Esophagus squamous epithelium (tissue), 5 donors: Measurements from ENCODE around the gene CACUL1. TPM values are rescaled to one million over a fixed set of nuclear protein-coding genes. Genes with fewer than 3 reads are reported as not detected.
"Not testable (repeated sequence)": the region's sequence is repeated elsewhere in the genome, so short reads cannot be mapped to it uniquely, and the experiment has no call there.

Experiments used
- DNase-seq: peaks from one replicate; lab custom pipeline; 2025; lab: John Stamatoyannopoulos, UW
- H3K27ac ChIP-seq, 4 donors: fragments of 200-600 bp; sonication (generic); one replicate each; pipeline ENCODE4 v1.5.1; 2016 to 2019; ENCODE audit warnings: mild to moderate bottlenecking in 1 of 4
- H3K27me3 ChIP-seq, 4 donors: fragments of 200-600 bp; sonication (generic); 1 replicate in 3 of 4; 2 replicates in 1 of 4; pipeline versions ENCODE4 v1.5.1 to v1.6.0; 2017 to 2021; ENCODE audit warnings: antibody characterized with exemption in 1 of 4
- H3K36me3 ChIP-seq, 3 donors: fragments of 200-600 bp; sonication (generic); one replicate each; pipeline ENCODE4 v1.5.1; 2016 to 2019
- H3K4me1 ChIP-seq, 3 donors: fragments of 200-600 bp; sonication (generic); one replicate each; pipeline ENCODE4 v1.5.1; 2017 to 2019
- H3K4me3 ChIP-seq, 4 donors: fragments of 200-600 bp; sonication (generic); 1 replicate in 3 of 4; 2 replicates in 1 of 4; pipeline ENCODE4 v1.5.1; 2016 to 2019; ENCODE audit warnings: mild to moderate bottlenecking in 2 of 4, moderate library complexity in 1 of 4
- H3K9me3 ChIP-seq, 3 donors: fragments of 200-600 bp; sonication (generic); one replicate each; pipeline ENCODE4 v1.5.1; 2016 to 2019
- POLR2A ChIP-seq, 4 donors: fragments of 450-650 bp; IDR thresholded peaks; one replicate each; pipeline ENCODE4 v1.6.1; 2017; ENCODE audit warnings: antibody characterized with exemption in 4 of 4, mild to moderate bottlenecking in 4 of 4, moderate library complexity in 3 of 4
- WGBS, 2 donors: methylation state at CpG; one replicate each; pipeline ENCODE4 v1.1.5; 2018; 5-methylcytosine and 5-hydroxymethylcytosine counted together
- intact Hi-C: fragments of 100-400 bp; cut with DNase I; formaldehyde crosslinking; loops from one replicate; pipeline ENCODE4 v1.15.0; 2022
- total RNA-seq, 4 donors: library from RNA; depleted of rRNA; stranded (reverse); fragments of >200 nt; gene quantifications; one replicate each; pipeline ENCODE4 v1.1.0, GENCODE V29; 2016
- TF ChIP-seq, protein P1 (sequence below), 6 experiments: fragments of 450-650 bp in 4 of 6; fragments of 200-600 bp in 2 of 6; sonication (generic) in 2 of 6; IDR thresholded peaks; one replicate each; pipeline ENCODE4 v1.5.1; 2016 to 2019; ENCODE audit warnings: antibody characterized with exemption in 6 of 6, mild to moderate bottlenecking in 4 of 6, moderate library complexity in 4 of 6
- donor health status: DM: yes; HTN: yes; CAD: no.

The CACUL1 gene
- total RNA-seq, 4 donors from 2014 or later: 23.7 to 36.6 (median 31.4) TPM

DNA sequence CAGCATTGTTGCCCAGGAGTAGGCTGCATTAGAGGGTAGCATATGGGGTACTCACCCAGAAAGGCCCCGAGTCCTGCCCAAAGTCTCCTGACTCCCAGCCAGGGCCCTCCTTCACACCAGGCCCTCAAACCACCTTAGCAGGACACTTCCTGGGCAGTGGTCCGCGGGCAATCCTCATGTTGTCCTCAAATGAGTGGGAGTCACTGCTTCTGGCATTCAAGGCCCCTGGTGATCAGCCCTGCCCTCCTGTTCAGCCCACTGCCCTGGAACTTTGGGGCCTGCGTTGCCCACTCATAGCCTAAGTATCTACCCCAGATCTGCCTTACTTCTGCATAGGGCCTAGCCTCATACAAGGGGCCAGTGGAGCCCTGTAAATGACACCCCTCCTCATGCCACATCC is 88.4 kb downstream of the CACUL1 start:
- Histone ChIP-seq H3K36me3 (no peaks in the 10 kb centered on the region), H3K9me3 (no peaks in the 10 kb centered on the region), H3K27me3 (peaks cover 0 to 10% (median 0%) of the 10 kb centered on the region in 4 donors), H3K27ac (no peak overlapping the region), H3K4me3 (no peak overlapping the region), H3K4me1 (peaks cover 0 to 26% (median 3%) of the 10 kb centered on the region in 3 donors)
- 80 to 93% methylated on average over 1 to 3 of the region's 4 CpGs for WGBS, 2 donors
- no peak for DNase-seq
- TF ChIP-seq POLR2A (IDR thresholded peaks at IDR 0.05): no peak
- TF ChIP-seq, protein P1, sequence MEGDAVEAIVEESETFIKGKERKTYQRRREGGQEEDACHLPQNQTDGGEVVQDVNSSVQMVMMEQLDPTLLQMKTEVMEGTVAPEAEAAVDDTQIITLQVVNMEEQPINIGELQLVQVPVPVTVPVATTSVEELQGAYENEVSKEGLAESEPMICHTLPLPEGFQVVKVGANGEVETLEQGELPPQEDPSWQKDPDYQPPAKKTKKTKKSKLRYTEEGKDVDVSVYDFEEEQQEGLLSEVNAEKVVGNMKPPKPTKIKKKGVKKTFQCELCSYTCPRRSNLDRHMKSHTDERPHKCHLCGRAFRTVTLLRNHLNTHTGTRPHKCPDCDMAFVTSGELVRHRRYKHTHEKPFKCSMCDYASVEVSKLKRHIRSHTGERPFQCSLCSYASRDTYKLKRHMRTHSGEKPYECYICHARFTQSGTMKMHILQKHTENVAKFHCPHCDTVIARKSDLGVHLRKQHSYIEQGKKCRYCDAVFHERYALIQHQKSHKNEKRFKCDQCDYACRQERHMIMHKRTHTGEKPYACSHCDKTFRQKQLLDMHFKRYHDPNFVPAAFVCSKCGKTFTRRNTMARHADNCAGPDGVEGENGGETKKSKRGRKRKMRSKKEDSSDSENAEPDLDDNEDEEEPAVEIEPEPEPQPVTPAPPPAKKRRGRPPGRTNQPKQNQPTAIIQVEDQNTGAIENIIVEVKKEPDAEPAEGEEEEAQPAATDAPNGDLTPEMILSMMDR (IDR thresholded peaks at IDR 0.05): no peak
- intact Hi-C loops: no loop called here

DNA sequence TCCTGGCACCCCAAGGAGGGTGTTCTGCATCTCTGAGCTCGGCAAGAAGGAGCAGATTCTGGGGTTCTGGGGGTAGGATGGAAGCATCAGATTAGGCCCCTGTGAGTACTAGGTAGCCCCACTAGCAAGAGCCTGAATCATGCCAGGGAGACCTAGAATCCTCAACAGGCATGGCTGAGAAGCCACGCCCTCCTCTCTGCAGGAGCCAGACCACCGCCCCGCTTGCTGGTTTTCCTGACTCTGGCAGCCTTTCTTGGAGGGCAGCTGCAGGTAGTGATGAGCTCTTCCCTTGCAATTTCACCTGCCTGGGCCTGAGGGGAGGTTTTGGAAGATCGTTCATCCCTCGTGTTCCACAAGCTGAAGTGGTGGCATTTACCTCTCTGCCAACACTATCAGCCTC is 90.4 kb downstream of the CACUL1 start:
- Histone ChIP-seq H3K27me3 (peaks cover 0 to 10% (median 0%) of the 10 kb centered on the region in 4 donors), H3K4me3 (no peak overlapping the region), H3K9me3 (no peaks in the 10 kb centered on the region), H3K36me3 (no peaks in the 10 kb centered on the region), H3K27ac (no peak overlapping the region), H3K4me1 (peaks cover 0 to 11% (median 2%) of the 10 kb centered on the region in 3 donors)
- DNase-seq: no peak
- intact Hi-C loops: no loop called here
- TF ChIP-seq, protein P1 (IDR thresholded peaks at IDR 0.05): no peak
- no peak for TF ChIP-seq POLR2A (IDR thresholded peaks at IDR 0.05)
- WGBS, 2 donors: 36 to 71% methylated on average over 4 to 6 of the region's 6 CpGs

DNA sequence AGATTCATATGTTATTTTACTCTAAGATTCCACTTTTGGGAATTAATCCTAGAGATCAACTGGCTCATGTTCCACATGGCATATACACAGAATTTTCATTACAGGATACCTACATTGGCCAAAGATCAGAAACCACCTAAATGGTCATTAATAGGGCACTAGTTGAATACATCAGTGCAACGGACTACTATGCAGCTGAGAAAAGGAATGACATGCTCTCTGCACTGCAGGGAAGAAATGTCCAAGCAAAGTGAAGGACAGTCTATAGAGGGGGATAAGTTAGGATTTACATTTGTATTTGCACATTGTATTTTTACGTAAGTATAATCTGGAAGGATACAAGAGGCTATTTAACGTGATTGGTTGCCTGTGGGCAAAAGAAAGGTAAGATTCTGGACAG is 91.6 kb downstream of the CACUL1 start:
- no peaks in the 10 kb centered on the region for H3K4me1 ChIP-seq
- H3K9me3 ChIP-seq: no peaks in the 10 kb centered on the region
- 92 to 93% methylated on average over 3 of the region's 3 CpGs for WGBS, 2 donors
- TF ChIP-seq, protein P1 (IDR thresholded peaks at IDR 0.05): no peak
- no peak for TF ChIP-seq POLR2A (IDR thresholded peaks at IDR 0.05)
- no peak overlapping the region for H3K27ac ChIP-seq
- H3K36me3 ChIP-seq: no peaks in the 10 kb centered on the region
- intact Hi-C loops: no loop called here
- H3K27me3 ChIP-seq: peaks cover 0 to 18% (median 0%) of the 10 kb centered on the region in 4 donors
- DNase-seq: no peak
- no peak overlapping the region for H3K4me3 ChIP-seq

DNA sequence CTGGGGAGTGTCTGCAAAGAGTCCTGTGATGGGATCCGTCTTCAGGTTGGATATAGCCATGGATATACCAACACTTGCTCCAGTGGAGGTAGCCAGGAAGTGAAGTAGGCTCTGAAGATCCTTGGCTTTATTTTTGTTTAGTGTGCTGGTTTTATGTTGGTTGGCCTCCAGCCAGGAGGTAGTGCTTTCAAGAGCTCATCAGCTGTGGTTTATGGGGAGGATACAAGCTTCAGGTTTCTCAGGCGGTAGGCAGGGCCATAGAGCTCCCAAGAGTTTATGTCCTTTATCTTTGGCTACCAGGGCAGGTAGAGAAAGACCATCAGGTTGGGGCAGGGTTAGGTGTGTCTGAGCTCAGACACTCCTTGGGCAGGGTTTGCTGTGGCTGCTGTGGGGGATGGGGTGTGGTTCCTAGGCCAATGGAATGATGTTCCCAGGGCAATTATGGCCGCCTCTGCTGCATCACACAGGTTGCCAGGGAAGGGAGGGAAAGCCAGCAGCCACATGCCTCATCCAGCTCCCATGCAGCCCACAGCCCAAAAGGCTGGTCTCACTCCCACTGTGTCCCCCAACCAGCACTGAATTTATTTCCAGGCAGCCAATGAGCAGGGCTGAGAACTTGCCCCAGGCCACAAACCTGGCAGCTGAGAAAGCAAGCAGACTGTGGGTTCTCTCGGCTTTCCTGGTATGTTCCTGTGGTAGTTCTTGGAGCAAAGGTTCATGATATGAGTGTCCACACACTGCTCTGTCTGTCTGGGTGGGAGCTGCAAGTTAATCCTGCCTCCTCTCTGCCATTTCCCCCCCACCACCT is 92.3 kb downstream of the CACUL1 start:
- intact Hi-C loops: no loop called here
- DNase-seq: no peak
- Histone ChIP-seq H3K36me3 (no peaks in the 10 kb centered on the region), H3K4me1 (no peaks in the 10 kb centered on the region), H3K27me3 (peaks cover 0 to 18% (median 0%) of the 10 kb centered on the region in 4 donors), H3K9me3 (no peaks in the 10 kb centered on the region), H3K4me3 (no peak overlapping the region), H3K27ac (no peak overlapping the region)
- no peak for TF ChIP-seq POLR2A (IDR thresholded peaks at IDR 0.05)
- TF ChIP-seq, protein P1 (IDR thresholded peaks at IDR 0.05): no peak
- 76 to 91% methylated on average over 3 of the region's 4 CpGs for WGBS, 2 donors

DNA sequence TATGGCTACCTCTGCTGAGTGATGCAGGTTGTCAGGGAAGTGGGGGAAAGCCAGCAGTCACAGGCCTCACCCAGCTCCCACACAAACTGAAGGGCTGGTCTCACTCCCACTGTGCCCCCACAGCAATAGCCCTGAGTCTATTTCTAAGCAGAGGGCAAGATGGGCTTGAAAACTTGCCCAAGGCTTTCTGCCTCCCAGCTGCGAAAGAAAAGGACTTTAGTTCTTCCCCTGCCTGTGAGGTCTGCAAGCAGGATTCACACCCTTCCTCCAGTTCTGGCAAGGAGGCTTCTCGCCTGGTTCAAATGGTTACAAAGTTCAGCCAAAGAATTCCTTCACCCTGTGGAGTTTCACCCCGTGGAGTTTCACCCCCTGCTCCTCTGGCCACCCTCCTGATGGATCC is 96.0 kb downstream of the CACUL1 start:
- Histone ChIP-seq H3K27me3 (peaks cover 0 to 8% (median 0%) of the 10 kb centered on the region in 4 donors), H3K36me3 (no peaks in the 10 kb centered on the region), H3K27ac (no peak overlapping the region), H3K4me3 (no peak overlapping the region), H3K4me1 (no peaks in the 10 kb centered on the region), H3K9me3 (no peaks in the 10 kb centered on the region)
- intact Hi-C loops: no loop called here
- no peak for DNase-seq
- no peak for TF ChIP-seq POLR2A (IDR thresholded peaks at IDR 0.05)
- TF ChIP-seq, protein P1 (IDR thresholded peaks at IDR 0.05): no peak
- 54 to 57% methylated on average over 3 of the region's 3 CpGs for WGBS, 2 donors

DNA sequence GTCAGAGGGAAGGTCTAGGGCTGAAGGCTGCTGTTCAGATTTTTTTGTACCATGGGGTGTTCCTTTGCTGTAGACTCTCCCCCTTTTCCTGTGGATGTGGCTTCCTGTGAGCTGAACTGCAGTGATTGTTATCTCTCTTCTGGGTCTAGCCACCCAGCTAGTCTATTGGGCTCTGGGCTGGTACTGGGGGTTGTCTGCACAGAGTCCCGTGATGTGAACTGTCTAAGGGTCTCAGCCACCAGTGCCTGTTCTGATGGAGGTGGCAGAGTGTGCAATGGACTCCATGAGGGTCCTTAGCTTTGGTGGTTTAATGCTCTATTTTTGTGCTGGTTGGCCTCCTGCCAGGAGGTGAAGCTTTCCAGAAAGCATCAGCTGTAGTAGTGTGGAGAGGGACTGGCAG is 96.6 kb downstream of the CACUL1 start:
- DNase-seq, H3K27ac ChIP-seq, H3K4me3 ChIP-seq, H3K36me3 ChIP-seq, H3K4me1 ChIP-seq, H3K9me3 ChIP-seq, intact Hi-C loops: not testable (repeated sequence)
- WGBS, 2 donors: no CpG with 5 or more reads among the region's 1 CpG
- peaks cover 0 to 12% (median 0%) of the 10 kb centered on the region in 4 donors for H3K27me3 ChIP-seq

DNA sequence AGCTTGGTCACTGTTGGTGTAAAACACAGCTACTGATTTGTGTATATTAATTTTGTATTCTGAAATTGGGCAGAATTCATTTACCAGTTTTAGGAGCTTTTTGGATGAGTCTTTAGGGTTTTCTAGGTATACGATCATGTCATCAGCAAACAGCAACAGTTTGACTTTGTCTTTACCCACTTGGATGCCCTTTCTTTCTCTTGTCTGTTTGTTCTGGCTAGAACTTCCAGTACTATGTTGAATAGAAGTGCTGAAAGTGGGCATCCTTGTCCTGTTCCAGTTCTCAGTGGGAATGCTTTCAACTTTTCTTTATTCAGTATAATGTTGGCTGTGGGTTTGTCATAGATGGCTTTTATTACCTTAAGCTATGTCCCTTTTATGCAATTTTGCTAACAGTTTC is 109.5 kb downstream of the CACUL1 start:
- H3K4me1 ChIP-seq, H3K27me3 ChIP-seq, H3K27ac ChIP-seq, H3K4me3 ChIP-seq, intact Hi-C loops, H3K9me3 ChIP-seq, H3K36me3 ChIP-seq, DNase-seq: not testable (repeated sequence)
- 68 to 75% methylated on average over 1 of the region's 1 CpG for WGBS, 2 donors
